CD4-positive, alpha-beta T cell treated with Interleukin-15 for 4 hours (primary cell): ENCODE results near the gene PARP1.
A peak's percentile ranks its signal among the peaks of the same experiment; 100 is the strongest.
"Not testable (repeated sequence)": the region's sequence is repeated elsewhere in the genome, so short reads cannot be mapped to it uniquely, and the experiment has no call there.

Experiments
- DNase-seq: peaks from one replicate; pipeline ENCODE4 v3.0.0-alpha.2; 2020; ENCODE audit warnings: low spot score

The PARP1 gene

DNA sequence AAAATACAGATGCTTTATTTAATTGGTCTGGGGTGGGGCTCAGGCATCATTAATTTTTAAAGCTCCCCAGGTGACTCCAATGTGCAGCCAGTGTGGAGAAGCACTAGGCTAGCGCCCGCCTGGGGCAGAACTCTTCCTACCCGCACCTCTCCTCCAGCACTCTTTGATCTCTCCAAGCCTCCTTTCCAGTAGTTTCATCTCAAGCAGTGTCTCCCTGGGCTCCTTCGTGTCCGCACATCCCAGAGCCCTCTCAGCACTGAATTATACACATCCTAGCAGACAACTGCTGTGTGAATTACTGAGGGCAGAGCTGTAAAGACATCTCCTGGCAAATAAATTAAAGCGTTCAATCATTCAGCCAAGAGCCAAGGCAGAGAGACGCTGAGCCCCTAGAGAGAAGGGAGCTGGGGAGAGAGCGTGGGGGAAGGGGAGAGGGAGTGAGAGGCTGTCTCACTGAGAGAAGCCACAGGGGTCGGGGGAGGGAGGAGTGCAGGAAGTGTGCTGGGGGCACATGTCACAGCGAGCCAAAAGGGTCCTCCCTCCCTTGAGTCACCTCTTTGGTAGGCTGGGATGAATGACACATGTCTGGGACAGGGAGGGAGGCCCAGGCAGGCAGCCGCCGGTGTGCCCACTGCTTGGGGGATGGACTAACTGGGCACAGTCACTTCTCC lies 21.0 kb upstream of the PARP1 start:
- DNase-seq = no peak

DNA sequence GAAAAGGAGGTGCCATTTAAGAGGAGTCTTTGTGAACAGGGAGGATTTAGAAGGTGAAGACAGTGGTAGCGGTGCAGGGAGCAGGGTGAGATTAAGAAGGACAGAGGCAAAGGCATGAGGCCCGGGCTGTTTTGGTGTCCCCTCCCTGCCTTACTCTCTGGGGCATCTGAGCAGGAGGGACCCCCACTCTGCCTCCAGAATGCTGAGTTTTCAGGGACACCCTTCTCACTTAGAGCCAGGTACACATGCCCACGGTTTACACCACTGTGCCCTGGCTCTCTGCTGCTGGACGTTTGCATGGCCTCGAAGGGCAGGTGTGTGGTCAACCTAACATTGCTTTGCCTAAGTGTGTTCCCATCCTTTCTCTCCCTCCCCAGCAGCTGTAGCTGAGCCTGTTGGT lies 20.5 kb upstream of the PARP1 start:
- no peak for DNase-seq

DNA sequence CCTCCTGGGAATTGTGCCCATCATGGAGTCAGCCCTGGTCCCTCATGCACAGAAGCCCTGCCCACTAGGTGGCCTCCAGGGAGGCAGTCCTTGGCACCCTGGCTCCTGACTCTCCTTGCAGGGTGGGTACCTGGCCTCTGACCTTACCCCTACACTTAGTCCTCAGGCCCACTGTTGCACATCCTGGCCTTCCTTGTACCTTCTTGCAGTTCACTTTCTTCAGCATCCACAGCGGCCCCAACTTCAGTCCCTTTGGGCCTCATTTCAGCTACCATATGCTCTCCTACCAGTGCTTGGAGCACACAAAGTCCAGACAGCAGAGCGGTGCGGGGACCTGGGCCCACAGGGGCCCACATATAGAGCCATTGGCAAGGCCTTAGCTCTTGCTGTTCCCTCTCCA lies 19.2 kb upstream of the PARP1 start:
- no peak for DNase-seq

DNA sequence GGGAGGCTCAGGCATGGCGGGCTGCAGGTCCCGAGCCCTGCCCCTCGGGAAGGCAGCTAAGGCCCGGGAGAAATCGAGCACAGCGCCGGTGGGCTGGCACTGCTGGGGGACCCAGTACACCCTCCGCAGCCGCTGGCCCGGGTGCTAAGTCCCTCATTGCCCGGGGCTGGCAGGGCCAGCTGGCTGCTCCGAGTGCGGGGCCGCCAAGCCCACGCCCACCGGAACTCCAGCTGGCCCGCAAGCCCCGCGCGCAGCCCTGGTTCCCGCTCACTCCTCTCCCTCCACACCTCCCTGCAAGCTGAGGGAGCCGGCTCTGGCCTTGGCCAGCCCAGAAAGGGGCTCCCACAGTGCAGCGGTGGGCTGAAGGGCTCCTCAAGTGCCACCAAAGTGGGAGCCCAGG lies 18.5 kb upstream of the PARP1 start:
- not testable (repeated sequence) for DNase-seq

DNA sequence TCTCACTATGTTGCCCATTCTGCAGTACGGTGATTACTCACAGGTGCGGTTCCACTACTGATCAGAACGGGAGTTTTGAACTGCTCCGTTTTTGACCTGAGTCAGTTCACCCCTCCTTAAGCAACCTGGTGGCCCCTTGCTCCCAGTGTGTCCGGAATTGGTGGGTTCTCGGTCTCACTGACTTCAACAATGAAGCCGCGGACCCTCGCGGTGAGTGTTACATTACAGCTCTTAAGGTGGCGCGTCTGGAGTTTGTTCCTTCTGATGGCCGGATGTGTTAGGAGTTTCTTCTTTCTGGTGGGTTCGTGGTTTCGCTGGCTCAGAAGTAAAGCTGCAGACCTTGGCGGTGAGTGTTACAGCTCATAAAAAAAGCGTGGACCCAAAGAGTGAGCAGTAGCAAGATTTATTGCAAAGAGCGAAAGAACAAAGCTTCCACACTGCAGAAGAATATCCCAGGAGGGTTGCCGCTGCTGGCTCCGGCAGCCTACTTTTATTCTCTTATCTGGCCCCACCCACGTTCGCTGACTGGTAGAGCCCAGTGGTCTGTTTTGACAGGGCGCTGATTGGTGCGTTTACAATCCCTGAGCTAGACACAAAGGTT lies 17.6 kb upstream of the PARP1 start:
- DNase-seq = peak; percentile 22

DNA sequence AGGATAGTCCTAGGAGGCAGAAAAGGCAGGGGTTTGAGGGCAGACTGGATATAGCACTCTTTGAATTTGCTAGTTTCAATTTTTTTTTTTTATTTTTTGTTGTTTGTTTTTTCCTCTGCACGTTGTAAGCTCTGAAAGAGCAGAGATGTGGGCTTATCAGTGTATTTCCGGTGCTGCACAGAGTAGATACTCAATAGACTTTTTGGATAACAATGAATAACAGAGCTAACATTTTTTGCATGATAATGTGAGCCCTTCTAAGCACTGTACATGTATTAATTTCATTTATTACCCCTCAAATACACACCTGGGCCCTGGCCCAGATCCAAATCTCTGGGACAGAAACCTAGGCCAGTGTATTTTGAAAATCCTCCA lies 17.1 kb upstream of the PARP1 start:
- no peak for DNase-seq

DNA sequence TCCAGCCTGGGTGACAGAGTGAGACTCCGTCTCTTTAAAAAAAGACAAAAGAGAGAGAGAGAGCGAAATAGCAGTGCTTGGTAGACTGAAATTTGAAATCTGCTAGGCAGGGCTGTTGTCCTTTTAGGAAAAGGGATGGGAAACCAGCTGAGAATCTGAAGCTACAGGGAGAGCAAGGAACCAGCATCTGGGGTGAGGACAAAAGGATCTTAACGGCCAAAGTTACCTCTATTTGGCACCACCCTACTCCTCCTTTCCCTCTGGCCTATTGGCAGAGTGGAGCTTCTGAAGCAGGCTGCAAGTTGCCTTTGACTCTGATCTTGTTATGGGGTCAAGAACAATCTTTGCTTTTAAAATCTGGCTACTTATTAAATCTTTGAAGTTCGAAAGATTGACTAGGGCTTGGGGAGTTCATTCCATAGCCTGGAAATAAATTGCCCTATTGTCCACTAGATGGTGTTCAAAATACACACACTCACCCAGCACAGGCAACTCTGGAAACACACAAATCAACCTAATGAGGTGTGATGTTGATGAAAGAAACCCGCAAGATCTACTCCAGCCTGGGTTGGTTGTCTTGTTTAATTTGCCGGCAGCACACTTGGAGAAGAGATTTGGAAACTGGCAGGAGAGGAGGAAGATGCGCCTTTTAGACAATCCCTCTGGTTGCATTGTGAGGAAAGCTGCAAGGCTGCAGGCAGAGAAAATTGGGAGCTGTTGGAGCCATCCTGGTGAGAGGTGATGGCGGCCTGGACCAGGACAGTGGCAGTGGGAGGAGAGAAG lies 16.5 kb upstream of the PARP1 start:
- DNase-seq = peak; percentile 32

DNA sequence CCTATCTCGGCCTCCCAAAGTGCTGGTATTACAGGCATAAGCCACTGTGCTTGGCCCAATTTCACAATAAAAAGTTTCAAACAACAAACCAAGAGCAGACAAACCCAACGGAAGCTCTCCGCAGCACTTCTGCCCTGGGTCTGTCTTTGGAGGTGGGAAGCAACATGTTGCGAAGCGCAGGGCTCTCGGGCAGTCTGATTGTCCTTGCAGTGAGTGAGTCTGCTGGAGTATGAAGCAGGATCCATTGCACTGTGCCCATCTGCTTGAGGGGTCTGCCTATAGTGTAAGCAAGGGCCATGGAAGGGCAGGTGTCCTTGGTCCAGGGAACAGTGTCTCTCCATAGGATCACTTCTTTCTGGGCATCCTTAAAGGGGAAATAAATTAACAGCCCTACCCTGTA lies 14.6 kb upstream of the PARP1 start:
- DNase-seq = no peak

DNA sequence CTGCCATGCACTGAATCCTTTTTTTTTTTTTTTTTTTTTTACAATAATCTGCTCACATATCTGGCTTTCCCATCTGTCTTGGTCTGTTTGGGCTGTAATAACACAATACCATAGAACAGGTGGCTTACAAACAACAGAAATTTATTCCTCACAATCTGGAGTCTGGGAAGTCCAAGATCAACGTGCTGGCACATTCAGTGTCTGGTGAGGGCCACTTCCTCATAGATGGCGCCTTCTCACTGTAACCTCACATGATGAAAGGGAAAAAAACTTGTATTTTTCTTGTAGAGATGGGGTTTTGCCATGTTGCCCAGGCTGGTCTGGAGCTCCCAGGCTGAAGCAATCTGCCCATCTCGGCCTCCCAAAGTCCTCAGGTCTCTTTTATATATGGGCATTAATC lies 13.0 kb upstream of the PARP1 start:
- DNase-seq = no peak

DNA sequence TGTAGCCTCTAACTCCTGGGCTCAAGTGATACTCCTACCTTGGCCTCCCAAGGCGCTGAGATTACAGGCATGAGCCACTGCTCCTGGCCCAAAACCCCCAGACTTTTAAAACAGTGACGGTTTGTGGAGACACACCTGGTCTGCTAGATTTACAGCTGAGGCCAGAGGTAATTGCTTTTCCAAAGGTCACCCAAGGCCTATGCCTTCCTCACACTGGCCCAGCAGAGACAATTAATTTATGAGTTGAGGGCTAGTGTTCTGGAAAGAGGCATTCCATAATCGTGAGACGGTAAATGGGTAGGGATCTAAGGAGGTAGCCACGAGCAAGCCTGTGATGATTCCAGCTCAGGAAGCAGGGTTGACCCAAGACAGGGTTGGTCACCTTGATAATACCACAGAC lies 12.4 kb upstream of the PARP1 start:
- DNase-seq = no peak

DNA sequence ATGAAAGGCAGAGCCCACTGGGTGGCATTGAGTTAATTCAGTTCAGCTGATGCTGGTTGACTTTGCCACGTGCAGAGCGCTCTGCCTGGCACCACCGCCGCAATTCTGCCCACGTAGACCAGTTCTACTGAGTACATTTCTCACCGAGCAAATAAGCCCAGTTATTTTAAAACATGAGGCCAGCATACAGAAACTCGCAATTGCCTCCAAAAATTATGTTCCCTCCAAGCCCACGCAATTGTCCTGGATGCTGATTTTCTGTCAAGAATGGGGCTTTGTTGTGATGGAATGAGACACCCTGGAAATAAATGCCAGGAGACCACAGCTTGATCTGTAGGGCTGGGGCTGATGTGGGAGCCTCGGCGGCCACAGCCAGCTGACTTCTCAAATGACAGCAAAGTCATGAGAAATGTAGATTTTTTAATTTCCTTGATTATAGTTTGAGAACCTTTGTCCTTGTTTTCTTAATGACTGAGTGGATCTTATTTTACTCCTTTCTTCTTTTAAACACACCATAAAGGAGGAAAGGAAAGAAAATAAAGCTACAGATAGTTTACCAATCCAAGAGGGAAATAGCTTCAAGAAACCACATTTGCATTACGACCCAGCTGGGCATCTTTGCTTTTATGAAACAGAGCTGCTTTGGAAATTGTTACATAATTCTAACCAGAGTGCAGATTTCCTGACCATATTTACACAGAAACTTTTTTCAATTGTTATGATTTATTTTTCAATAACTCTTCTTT lies 11.6 kb upstream of the PARP1 start:
- no peak for DNase-seq

DNA sequence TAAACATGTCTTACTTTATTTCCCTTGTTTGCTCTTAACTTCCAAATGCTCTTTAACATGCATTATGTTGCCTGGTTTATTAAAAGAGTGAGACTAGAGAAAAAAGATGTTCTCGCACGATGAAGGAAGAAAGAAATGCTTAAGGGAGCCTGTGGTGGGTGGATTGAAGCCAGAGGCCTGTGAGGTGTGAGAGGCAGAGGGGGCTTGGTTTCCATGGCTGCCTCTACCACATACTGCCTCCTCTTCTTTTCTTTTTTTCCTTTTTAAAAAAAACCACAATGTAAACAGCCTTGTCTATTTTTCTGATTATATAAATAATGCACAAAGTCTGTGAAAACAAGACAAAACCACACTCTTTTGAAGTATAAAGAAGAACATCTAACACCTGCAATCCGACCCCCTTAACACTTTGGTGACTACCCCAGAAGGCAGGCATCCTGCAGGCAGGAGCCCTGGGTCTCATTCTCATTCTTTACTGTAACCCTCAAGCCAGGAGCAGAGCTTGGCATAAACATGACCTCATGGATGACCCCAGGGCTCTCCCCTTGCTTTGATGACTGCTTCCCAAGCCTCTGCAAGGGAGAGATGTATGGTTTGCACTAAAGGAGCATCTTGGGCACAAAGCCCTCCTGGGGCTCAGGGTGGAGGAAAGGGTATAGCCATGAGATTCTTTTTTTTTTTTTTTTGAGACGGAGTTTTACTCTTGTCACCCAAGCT lies 10.1 kb upstream of the PARP1 start:
- no peak for DNase-seq

DNA sequence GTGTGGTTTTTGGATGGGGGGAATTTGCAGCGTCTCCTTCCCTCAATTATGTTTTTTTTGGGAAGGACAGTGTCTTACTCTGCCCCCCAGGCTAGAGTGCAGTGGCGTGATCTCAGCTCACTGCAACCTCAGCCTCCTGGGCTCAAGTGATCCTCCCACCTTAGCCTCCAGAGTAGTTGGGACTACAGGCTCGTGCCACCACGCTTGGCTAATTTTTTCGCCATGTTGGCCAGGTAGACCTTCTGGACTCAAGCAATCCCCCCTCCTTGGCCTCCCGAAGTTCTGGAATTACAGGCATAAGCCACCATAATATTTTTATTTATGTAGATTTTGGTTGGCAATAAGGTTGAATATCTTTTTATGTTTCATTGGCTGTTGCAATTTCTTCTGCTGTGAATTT lies 9.5 kb upstream of the PARP1 start:
- DNase-seq = no peak

DNA sequence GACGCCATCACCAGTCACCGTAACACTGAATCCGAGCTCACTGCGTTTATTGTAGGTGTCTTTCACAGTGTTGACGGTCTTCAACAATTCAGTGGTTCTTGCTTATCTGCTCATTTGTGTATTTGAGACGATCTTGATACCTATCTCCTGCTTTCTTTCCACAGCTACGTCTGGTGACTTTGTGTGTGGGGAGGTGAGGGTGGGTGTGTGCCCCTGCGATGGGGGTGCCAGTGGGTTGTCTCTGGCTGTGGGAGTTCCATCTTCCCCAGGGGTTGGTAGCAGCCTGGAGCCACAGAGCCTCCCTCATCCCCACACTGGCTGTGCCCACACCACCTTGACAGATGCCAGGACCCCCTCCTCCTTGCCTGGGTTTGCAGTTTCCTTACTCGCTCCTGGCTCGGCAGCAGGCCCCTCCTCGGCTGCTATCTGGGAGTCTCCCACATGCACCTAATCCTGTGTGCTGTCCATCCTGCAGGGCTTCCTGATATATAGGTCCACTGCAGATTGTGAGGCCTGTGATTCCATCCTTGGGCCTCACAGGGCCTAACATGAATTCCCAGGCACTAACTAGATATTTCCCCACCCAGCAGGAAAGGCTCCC lies 6.3 kb upstream of the PARP1 start:
- DNase-seq = no peak

DNA sequence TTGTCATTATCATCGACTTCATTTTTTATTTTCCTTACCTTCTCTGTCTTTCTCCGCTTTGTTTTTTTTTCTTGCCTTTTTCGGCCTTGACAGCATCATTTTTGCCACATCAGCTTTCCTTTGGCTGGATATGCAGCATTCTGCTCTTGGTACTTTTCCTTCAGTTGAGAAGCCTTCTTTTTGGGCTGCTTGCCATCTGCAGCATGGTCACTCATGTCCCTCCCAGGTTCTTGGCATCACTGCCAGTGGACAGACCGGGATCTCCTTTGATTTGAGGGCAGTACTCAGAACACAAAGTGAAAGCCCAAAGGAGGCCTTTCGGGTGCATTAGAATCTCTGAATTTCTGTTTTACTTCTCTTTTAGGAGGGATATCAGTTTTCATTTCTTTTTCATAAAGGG lies 3.7 kb upstream of the PARP1 start:
- no peak for DNase-seq

DNA sequence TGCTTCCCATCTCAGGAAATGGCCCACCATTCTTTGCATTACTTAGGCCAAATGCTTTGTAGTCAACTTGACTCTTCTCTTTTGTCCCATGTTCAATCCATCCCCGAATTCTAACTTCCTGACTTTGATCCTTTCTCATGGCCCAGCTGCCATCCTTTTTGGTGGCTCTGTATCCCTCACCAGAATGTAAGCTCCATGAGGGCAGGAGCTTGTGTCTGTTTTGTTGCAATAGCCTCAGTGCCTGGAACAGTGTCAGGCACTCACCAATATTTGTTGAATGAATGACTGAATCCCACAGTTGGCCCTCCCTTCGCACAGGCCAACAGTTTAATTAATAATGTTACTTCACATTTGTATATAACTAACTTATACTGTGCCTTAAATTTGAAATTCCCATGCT lies 3.1 kb upstream of the PARP1 start:
- DNase-seq = no peak

DNA sequence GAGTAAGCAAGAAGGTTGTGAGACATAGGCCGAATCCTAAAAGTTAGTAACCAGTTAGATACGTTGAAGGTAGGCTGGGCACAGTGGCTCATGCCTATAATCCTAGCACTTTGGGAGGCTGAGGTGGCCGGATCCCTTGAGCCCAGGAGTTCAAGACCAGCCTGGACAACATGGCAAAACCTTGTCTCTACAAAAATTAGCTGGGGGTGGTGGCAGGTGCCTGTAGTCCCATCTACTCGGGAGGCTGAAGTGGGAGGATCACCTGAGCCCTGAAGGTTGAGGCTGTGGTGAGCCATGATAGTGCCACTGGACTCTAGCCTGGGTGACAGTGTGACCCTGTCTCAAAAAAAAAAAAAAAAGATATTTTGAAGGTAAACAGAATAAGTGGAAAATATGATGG lies 1.5 kb upstream of the PARP1 start:
- DNase-seq = no peak

DNA sequence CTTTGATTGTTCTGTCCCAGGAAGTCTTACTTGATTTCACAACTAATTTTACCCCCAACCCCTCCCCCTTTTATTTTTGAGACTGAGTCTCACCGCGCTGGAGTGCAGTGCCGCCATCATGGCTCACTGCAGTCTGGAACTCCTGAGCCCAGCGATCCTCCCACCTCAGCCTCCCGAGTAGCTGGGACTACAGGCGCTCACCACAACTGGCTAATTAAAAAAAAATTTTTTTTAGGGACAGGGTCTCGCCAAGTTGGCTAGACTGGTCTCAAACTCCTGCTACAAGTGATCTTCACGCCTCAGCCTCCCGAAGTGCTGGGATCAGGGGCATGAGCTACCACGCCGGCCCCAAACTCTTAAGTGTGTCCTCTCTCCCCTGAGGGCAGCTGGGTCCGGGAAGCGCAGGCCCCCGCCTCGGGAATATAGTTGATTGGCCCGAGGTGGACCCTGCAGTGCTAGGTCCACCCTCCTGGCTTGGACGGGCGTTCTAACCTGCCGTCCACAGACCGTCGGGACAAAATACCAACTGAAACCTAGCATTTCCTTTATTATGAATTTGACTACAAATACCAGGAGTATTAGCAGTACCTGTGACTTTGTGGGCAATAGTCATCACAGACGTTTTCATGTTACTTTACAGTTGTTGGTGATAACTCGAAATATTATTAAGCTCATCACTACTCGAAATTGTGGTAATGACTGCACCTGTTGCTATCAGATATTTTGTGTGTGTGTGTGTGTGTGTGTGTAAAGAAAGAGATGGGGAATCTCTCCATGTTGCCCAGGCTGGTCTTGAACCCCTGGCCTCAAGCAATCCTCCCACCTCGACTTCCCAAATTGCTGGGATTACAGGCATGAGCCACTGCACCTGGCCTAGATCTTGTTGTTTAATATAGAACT lies 642 bp upstream of the PARP1 start:
- no peak for DNase-seq

DNA sequence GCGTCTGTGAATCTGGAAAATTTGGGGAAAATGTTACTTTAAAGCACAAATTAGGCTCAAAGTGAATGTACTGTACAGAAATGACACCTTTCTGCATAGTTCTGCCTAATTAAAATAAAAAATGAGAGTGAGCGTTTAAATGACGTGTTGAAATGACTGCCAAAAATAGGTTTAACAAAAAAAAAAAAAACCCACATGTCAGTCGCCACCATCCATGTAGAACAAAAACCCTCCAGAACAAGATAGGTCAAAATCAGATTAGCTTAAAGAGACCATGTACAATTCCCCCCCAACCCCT lies 745 bp downstream of the PARP1 start:
- no peak for DNase-seq

DNA sequence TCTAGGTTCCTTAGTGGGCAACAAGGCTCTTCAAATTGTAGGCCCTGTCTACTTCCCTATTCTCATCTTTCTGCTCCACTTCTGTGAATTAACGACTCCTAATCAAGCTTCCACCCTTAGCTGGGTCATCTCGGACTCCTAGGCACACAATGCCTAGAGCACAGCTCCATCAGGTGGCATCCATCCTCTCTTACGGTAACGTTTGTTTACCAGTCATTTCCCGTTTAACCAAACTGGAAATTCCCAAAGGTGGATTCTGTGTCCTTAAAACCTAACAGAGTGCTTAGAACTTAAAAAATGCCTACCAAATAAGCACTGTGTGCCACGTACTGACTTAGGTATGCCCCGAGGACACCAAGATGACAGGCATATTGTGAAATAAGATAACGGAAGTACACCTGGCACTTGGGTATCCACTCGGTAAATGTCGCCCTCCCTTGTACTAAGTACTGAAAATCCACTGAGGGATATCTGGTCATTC lies 1.5 kb downstream of the PARP1 start:
- DNase-seq = peak; percentile 19
